MCF 10A (cell line): Measurements from ENCODE around the gene SH3GL3. TPM values are rescaled to one million over a fixed set of nuclear protein-coding genes. Genes with fewer than 3 reads are reported as not detected.

Experiments
- BruUV-seq: library from RNA; stranded (reverse); fragments of 400-500 nt; replicated peaks from 2 replicates; lab custom pipeline; 2021; lab: Mats Ljungman, UMichigan
- CTCF ChIA-PET: fragments of 300-600 bp; sonication (Branson Sonifier 250); formaldehyde crosslinking; extraction: SDS; loops from one replicate; lab custom pipeline; 2021; ENCODE audit warnings: antibody characterized with exemption, inconsistent platforms; lab: Yijun Ruan, JAX
- POLR2A ChIA-PET: fragments of 300-600, 350-650 bp; sonication (Branson Sonifier 250); formaldehyde crosslinking; extraction: SDS; loops from one replicate; lab custom pipeline; 2020; ENCODE audit warnings: antibody characterized with exemption, inconsistent platforms; lab: Yijun Ruan, JAX
- DNase-seq: peaks from one replicate; pipeline ENCODE4 v3.0.0-alpha.2; 2018; ENCODE audit not compliant: unreplicated experiment
- H3K27ac Mint-ChIP-seq: one replicate; pipeline ENCODE4 v1.8.0; 2022; ENCODE audit warnings: mild to moderate bottlenecking, low read depth, mixed read lengths; ENCODE audit not compliant: unreplicated experiment
- H3K27me3 Mint-ChIP-seq: one replicate; pipeline ENCODE4 v1.8.0; 2022; ENCODE audit warnings: mixed read lengths; ENCODE audit not compliant: insufficient read depth, unreplicated experiment
- H3K36me3 Mint-ChIP-seq: one replicate; pipeline ENCODE4 v1.8.0; 2022; ENCODE audit warnings: mild to moderate bottlenecking, moderate library complexity, mixed read lengths; ENCODE audit not compliant: insufficient read depth, unreplicated experiment
- H3K4me1 Mint-ChIP-seq: one replicate; pipeline ENCODE4 v1.8.0; 2022; ENCODE audit warnings: mixed read lengths; ENCODE audit not compliant: insufficient read depth, unreplicated experiment
- H3K4me3 Mint-ChIP-seq: one replicate; pipeline ENCODE4 v1.8.0; 2022; ENCODE audit warnings: mild to moderate bottlenecking, moderate library complexity, mixed read lengths; ENCODE audit not compliant: unreplicated experiment
- H3K9me3 Mint-ChIP-seq: one replicate; pipeline ENCODE4 v1.8.0; 2022; ENCODE audit warnings: mixed read lengths; ENCODE audit not compliant: unreplicated experiment
- intact Hi-C: fragments of 100-400 bp; cut with micrococcal nuclease; formaldehyde crosslinking; loops from 2 replicates; pipeline ENCODE4 v1.14.1; 2022
- total RNA-seq: library from RNA; stranded (reverse); gene quantifications from 2 replicates; pipeline ENCODE4 v1.2.3, GENCODE V29; 2022
- TF ChIP-seq, protein P1 (sequence below): fragments of 200-600 bp; IDR thresholded peaks from one replicate; pipeline ENCODE4 v1.8.0; 2022; ENCODE audit warnings: antibody characterized with exemption, mild to moderate bottlenecking; ENCODE audit not compliant: unreplicated experiment

The SH3GL3 gene
- total RNA-seq, 1 experiment from 2014 or later, result 0.19 TPM

DNA sequence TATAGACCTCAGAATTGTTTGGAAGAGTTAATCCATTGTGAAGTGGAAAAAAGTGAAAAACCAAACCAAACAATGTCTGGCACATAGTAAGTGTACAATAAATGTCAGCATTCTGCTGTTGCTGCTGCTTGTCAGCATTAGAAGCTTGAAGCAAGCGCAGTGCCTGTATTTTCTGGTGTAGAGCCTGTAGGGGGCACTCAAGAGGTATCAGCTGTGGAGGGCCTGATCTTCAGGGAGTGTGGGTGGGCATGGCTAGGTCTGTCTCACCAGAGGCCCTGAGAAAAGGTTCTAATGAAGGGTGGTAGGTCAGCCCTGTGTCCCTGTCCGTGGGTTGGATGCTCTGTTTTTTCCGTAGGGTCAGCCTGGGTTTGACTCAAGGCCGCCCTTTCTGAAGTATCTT is 210.4 kb downstream of the SH3GL3 start:
- no peaks in the 10 kb centered on the region for H3K36me3 Mint-ChIP-seq
- intact Hi-C loops, result no loop called here
- H3K4me1 Mint-ChIP-seq, result no peaks in the 10 kb centered on the region
- no TSS peak for BruUV-seq
- no peaks in the 10 kb centered on the region for H3K27me3 Mint-ChIP-seq
- ChIA-PET POLR2A (no interaction called here), CTCF (interaction anchor here (0.8 to 1.1 kb wide), 2 partner anchors 13 to 234 kb away, joined by 3 to 5 read pairs; no protein-coding TSS in a partner anchor)
- DNase-seq, result no peak
- TF ChIP-seq, protein P1, sequence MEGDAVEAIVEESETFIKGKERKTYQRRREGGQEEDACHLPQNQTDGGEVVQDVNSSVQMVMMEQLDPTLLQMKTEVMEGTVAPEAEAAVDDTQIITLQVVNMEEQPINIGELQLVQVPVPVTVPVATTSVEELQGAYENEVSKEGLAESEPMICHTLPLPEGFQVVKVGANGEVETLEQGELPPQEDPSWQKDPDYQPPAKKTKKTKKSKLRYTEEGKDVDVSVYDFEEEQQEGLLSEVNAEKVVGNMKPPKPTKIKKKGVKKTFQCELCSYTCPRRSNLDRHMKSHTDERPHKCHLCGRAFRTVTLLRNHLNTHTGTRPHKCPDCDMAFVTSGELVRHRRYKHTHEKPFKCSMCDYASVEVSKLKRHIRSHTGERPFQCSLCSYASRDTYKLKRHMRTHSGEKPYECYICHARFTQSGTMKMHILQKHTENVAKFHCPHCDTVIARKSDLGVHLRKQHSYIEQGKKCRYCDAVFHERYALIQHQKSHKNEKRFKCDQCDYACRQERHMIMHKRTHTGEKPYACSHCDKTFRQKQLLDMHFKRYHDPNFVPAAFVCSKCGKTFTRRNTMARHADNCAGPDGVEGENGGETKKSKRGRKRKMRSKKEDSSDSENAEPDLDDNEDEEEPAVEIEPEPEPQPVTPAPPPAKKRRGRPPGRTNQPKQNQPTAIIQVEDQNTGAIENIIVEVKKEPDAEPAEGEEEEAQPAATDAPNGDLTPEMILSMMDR, result no peak
- H3K27ac Mint-ChIP-seq, result no peak overlapping the region
- no peak overlapping the region for H3K4me3 Mint-ChIP-seq
- H3K9me3 Mint-ChIP-seq, result no peaks in the 10 kb centered on the region

DNA sequence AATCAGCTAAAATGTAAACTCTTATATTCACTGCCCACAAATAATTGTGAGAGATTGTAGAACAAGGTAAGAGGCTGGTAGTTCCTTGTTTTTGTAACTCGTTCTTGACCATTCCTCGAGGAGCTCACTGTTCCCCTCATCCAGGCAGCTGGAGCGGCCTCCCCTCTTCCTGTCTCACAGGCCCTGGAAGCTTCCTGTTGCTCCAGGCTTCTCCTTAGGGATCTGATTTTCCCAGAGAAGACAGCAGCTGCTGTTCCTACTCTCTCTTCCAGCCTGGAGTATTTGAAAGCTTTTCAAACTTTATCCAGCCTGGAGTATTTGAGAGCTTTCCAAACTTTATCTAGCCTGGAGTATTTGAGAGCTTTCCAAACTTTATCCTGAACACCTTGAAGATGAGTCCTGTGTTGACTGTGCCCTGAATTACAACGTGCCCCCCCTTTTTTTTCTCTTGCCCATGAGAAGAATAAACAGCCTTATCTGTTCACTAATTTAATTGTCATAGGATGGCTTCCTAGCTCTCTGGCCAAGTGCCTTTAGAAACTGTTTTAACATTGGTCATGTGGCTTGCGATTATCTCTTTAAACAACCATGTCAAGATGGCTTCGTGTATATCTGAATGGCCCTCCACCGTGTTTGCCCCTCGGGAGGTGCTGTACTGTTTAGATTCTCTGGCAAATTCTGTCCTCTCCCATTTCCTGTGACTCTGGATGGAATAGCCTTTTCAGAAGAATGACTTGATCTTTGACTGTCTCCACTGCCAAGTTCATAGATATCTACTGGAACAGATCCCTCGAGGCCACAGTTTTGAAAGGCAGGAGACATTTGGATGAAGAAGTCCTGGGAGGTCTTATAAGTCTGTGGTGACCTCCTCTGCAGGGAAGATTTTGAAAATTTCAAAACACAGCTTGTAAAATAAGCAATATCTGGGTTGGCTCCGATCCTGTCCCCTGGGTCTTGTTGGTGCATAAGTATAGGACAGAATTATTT is 211.6 kb downstream of the SH3GL3 start:
- BruUV-seq, result no TSS peak
- H3K36me3 Mint-ChIP-seq, result no peaks in the 10 kb centered on the region
- TF ChIP-seq, protein P1, result no peak
- ChIA-PET CTCF (interaction anchor here (0.6 to 0.9 kb wide), 3 partner anchors 22 to 361 kb away, joined by 3 read pairs; no protein-coding TSS in a partner anchor), POLR2A (no interaction called here)
- no peaks in the 10 kb centered on the region for H3K4me1 Mint-ChIP-seq
- no peaks in the 10 kb centered on the region for H3K9me3 Mint-ChIP-seq
- no peak overlapping the region for H3K4me3 Mint-ChIP-seq
- intact Hi-C loops, result no loop called here
- H3K27ac Mint-ChIP-seq, result no peak overlapping the region
- H3K27me3 Mint-ChIP-seq, result no peaks in the 10 kb centered on the region
- DNase-seq, result no peak

DNA sequence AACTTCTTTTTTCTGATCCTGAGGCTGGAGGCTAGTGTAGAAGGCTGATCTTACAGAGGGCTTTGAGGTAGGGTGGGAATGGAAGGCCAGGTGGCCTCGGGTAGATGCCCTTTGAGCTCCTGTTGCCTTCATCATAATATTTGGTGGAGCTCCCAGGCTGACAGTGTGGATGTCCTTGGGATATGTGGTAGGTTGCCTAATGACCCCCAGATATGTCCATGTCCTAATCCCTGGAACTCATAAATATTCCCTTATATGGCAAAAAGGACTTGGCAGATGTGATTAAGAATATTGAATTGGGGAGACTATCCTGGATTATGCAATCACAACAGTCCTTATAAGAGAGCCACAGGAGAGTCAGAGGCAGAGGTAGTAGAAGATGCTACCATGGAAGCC is 212.3 kb downstream of the SH3GL3 start:
- intact Hi-C loops, result no loop called here

DNA sequence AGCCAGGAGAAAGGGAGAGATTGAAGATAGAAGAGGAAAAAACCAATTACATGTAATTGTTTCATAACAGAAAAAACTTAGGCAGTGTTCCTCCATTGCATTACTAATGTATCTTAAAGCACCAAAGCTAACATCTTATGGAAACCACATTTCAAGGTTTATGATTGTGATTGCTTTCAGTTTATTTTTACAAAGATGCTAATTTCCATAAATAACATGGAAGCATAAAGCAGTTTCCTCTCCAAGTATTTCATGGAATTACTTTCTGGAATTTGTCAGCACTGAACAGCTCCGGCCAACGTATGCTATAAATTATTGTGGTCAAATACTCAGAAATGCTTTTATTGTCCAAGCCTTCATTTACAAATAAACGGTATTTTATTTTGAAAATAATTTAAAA is 218.3 kb downstream of the SH3GL3 start:
- TF ChIP-seq, protein P1, result no peak
- no peak overlapping the region for H3K27ac Mint-ChIP-seq
- ChIA-PET POLR2A (no interaction called here), CTCF (interaction anchor here (1.1 kb wide), 1 partner anchor 22 kb away, joined by 4 read pairs; no protein-coding TSS in a partner anchor)
- intact Hi-C loops, result no loop called here
- H3K4me3 Mint-ChIP-seq, result no peak overlapping the region
- no peak for DNase-seq
- H3K27me3 Mint-ChIP-seq, result no peaks in the 10 kb centered on the region
- no peaks in the 10 kb centered on the region for H3K9me3 Mint-ChIP-seq
- H3K4me1 Mint-ChIP-seq, result no peaks in the 10 kb centered on the region
- BruUV-seq, result no TSS peak
- H3K36me3 Mint-ChIP-seq, result no peaks in the 10 kb centered on the region

More for the DNA sequence above, 212.3 kb downstream of the SH3GL3 start:
- no peaks in the 10 kb centered on the region for H3K27me3 Mint-ChIP-seq
- H3K27ac Mint-ChIP-seq, result no peak overlapping the region
- CTCF ChIA-PET, result interaction anchor here (0.6 kb wide), 1 partner anchor 343 kb away, joined by 4 read pairs; no protein-coding TSS in a partner anchor
- no peak overlapping the region for H3K4me3 Mint-ChIP-seq
- no peaks in the 10 kb centered on the region for H3K9me3 Mint-ChIP-seq
- TF ChIP-seq, protein P1, result no peak
- H3K4me1 Mint-ChIP-seq, result no peaks in the 10 kb centered on the region
- no TSS peak for BruUV-seq
- POLR2A ChIA-PET, result no interaction called here
- no peak for DNase-seq
- H3K36me3 Mint-ChIP-seq, result no peaks in the 10 kb centered on the region
